Fibroblast of pulmonary artery (primary cell): Measurements from ENCODE around the gene KCNJ10.

Experiments used
- DNase-seq: peaks from one replicate; pipeline ENCODE4 v3.0.0-alpha.2; 2010; ENCODE audit warnings: low read depth
- H3K4me3 ChIP-seq: replicated peaks from 2 replicates; pipeline ENCODE4 v1.5.1; 2011; ENCODE audit warnings: low read depth, mild to moderate bottlenecking, control low read depth, low read length, moderate library complexity
- CTCF ChIP-seq: IDR thresholded peaks from 2 replicates; pipeline ENCODE4 v1.5.1; 2011; ENCODE audit warnings: mild to moderate bottlenecking, control low read depth, low read length, inconsistent platforms; ENCODE audit errors: missing control alignments

Gene KCNJ10

DNA sequence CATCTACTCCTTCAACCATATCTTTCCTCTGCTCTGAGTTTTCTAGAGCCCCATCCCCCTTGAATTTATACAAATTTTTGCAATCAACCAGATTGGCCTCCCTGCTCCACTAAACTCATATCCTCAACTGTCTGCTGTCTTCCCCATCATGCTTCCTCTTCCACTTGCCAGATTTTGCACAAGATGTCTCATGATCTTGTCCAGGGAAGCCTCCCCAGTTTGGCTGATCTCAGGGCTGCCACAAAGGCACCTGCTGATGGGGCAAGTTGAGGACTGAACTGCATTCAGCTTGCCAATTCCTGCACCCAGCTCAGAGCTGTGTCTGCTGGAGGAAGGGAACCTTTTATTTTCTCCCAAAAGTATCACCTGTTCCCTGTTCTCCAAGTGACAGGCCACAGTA, 7.5 kb upstream of the KCNJ10 start:
- no peak for DNase-seq

DNA sequence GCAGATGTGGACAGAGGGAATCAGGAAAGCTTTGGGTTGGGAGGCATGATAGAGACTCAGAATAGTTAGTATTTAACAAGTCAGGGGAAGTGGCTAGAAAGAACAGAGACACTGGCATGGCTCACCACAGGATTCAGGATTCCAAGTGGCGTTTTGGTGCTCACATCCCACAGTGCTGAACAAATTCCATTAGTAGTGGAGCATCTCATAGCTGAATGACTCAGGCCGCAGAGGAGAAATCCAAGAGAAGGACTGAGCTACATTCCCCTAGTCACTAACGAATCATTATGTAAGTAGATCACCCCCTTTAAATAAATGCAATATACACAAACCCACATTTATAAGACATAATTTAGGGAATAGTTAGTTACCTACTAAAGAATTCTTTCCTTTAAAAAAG, 6.3 kb upstream of the KCNJ10 start:
- TF ChIP-seq CTCF: no peak
- no peak overlapping the region for H3K4me3 ChIP-seq
- no peak for DNase-seq

More for the DNA sequence above, 7.5 kb upstream of the KCNJ10 start:
- no peak overlapping the region for H3K4me3 ChIP-seq
- no peak for TF ChIP-seq CTCF

GRCh38 chr1:160075836-160076235, 5.9 kb upstream of the KCNJ10 start:
- no peak overlapping the region for H3K4me3 ChIP-seq
- DNase-seq: no peak
- TF ChIP-seq CTCF: no peak

DNA sequence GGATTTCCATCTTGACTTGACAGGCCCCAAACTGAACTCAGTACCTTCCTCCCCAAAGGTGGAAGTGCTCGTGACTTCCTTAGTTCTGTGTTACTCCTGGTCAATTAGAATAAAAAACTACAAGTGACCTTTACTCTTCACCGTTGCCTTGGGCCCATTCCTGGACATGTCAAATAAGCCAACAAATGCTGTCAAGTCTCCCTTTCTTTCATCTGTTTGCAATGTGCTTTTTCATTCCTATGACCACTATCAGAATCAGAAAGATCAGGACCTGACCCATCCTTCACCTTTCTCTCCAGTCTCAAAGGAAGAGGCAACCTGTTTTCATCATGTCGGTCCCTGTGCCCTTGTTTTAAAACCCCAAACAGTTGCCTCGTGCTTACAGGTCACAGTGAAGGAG, 4.9 kb upstream of the KCNJ10 start:
- H3K4me3 ChIP-seq: no peak overlapping the region
- DNase-seq: no peak
- TF ChIP-seq CTCF: no peak

- DNase-seq: no peak
- H3K4me3 ChIP-seq: no peak overlapping the region
- TF ChIP-seq CTCF: no peak
Observed at GRCh38 chr1:160071289-160071688, 1.3 kb upstream of the KCNJ10 start.

DNA sequence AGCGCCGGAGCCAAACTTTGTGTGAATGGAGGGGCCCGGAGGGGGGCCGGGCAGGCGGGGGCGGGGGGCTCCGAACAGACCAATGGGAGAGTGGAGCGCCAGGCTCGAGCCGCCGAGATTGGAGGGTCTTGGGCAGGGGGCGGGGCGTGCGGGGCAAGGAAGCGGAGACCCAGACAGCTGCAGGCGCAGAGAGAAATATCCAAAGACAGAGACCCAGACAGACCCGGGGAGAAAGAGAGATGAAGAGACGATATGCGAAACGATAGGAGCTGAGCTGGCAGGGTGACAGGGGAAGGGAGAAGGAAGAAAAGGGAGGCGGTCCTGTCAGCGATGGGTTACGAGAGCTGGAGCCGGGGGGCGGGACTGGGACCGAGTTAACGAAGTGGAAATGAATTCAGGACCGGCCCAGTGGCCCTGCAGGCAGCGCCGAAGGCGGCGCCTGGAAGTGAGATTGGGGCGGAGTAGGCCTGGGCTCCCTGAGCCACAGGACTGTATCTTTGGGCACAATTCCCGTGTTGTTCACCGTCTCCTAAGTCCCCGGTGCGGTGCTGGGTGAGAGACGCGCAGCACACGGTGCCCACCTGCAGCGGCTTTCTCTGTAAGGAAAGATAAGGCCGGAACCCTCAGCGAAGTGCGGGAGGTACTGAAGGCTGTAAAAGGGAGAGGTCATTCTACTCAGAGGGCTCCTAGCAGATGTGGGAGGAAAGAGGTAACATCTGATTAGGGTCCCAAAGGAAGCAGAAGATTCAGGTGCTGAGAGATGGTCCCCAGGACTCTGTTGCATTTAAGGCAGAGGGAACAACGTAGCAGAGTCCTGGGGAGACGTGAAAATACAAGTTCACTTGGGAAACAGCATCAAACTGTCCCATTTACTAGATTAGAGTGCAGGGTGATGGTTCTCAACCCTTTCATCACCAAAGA, 543 bp upstream of the KCNJ10 start:
- DNase-seq: peak; percentile 44
- no peak for TF ChIP-seq CTCF
- peak overlapping the region; percentile 63 for H3K4me3 ChIP-seq

- no peak overlapping the region for H3K4me3 ChIP-seq
- DNase-seq: no peak
- no peak for TF ChIP-seq CTCF
Observed at GRCh38 chr1:160068225-160068624, 1.7 kb downstream of the KCNJ10 start.
